Adrenal gland (tissue), 5 donors: Measurements from ENCODE around the gene FARP1.

Source experiments
- POLR2A ChIP-seq, 2 donors: fragments of 450-650 bp; IDR thresholded peaks; one replicate each; pipeline ENCODE4 v1.6.1; 2017; ENCODE audit warnings: antibody characterized with exemption in 2 of 2, mild to moderate bottlenecking in 2 of 2, moderate library complexity in 1 of 2
- TF ChIP-seq, protein P1 (sequence below), 6 experiments: fragments of 450-650 bp in 4 of 6; fragments of 200-600 bp in 2 of 6; sonication (generic) in 1 of 6; IDR thresholded peaks; 1 replicate in 5 of 6; 2 replicates in 1 of 6; pipeline versions ENCODE4 v1.5.1 to v1.8.0; 2016 to 2021; ENCODE audit warnings: antibody characterized with exemption in 6 of 6, mild to moderate bottlenecking in 2 of 6, moderate library complexity in 1 of 6
- donor health status: DM: no; HTN: no; CAD: no.

GRCh38 chr13:98293570-98294142 lies 150.8 kb downstream of the FARP1 start:
- TF ChIP-seq, protein P1, sequence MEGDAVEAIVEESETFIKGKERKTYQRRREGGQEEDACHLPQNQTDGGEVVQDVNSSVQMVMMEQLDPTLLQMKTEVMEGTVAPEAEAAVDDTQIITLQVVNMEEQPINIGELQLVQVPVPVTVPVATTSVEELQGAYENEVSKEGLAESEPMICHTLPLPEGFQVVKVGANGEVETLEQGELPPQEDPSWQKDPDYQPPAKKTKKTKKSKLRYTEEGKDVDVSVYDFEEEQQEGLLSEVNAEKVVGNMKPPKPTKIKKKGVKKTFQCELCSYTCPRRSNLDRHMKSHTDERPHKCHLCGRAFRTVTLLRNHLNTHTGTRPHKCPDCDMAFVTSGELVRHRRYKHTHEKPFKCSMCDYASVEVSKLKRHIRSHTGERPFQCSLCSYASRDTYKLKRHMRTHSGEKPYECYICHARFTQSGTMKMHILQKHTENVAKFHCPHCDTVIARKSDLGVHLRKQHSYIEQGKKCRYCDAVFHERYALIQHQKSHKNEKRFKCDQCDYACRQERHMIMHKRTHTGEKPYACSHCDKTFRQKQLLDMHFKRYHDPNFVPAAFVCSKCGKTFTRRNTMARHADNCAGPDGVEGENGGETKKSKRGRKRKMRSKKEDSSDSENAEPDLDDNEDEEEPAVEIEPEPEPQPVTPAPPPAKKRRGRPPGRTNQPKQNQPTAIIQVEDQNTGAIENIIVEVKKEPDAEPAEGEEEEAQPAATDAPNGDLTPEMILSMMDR (IDR thresholded peaks at IDR 0.05), result no peak
- no peak for TF ChIP-seq POLR2A (IDR thresholded peaks at IDR 0.05)
